ENCODE results near the gene NABP2. TPM values are rescaled to one million over a fixed set of nuclear protein-coding genes. Genes with fewer than 3 reads are reported as not detected.
"Not testable (repeated sequence)": the region's sequence is repeated elsewhere in the genome, so short reads cannot be mapped to it uniquely, and the experiment has no call there.

NABP2 gene
- total RNA-seq, 1 donor from 2014 or later = 10.8 TPM

GRCh38 chr12:56243731-56244181 lies 19.6 kb downstream of the NABP2 start:
- DNase-seq (ENCODE audit: low spot score) = no peak

DNA sequence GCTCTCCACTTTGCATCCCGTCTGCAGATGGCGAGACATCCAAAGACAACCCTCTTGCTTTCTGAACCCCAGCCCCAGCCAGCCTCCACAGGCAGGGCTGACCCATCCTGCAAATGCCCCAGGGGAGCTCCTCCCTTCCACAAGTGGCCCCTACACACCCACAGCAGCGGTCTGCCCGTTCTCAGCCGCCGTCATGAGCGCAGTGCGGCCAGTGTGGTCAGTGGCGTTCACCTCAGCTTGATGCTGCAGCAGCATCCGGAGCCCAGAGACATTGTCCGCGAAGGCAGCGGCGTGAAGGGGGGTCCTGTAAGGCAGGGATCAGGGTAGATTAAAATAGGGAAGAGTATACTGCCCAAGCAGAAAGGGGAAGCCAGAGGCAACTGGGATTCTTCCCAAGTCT lies 20.4 kb downstream of the NABP2 start:
- no peak for DNase-seq (ENCODE audit: low spot score)

DNA sequence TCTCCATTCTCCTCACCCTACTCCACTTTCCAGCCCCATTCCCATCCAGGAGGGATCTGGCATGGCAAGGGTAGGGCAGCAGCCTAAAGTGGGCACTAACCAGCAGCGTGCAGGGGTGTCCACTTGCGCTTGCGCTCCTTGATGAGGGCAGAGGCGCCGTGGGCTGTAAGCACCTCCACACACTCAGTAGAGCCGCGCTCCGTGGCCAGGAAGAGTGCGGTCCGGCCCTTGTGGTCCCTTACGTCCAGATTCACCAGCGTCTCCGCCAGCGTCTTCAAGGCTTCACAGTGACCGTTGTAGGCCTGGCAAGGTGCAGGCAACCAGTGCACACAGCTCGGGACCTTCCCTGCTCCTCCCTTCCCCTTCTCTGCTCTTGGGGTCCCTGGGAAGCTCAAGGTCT lies 23.8 kb downstream of the NABP2 start:
- DNase-seq (ENCODE audit: low spot score) = no peak

- DNase-seq (ENCODE audit: low spot score) = no peak
These were observed 24.6 kb downstream of the NABP2 start for GRCh38 chr12:56248711-56249110.

DNA sequence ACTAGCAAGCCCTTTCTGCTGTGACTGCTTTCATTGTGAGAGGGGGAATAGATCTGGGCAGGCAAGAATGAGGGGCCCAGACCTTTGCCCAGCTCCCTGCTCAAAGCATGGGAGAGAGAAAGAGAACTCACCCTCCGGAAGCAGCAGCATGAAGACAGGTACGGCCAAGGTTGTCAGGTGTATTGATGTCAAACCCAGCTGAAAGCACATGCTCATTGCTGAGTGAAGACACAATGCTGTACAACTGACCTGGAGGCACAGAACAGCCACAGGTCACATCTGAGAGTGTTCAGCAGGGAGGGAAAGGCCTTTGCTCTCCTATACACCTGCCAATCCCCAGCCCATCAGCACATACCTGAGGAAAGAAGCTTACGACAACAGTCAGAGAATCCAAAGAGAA lies 28.5 kb downstream of the NABP2 start:
- DNase-seq (ENCODE audit: low spot score) = no peak

GRCh38 chr12:56253091-56253490 lies 28.9 kb downstream of the NABP2 start:
- DNase-seq (ENCODE audit: low spot score) = no peak

- no peak for DNase-seq (ENCODE audit: low spot score)
These were observed 31.5 kb downstream of the NABP2 start for GRCh38 chr12:56255671-56256070.

- DNase-seq (ENCODE audit: low spot score) = no peak
These were observed 32.3 kb downstream of the NABP2 start for GRCh38 chr12:56256326-56256960.

- DNase-seq (ENCODE audit: low spot score) = no peak
These were observed 32.9 kb downstream of the NABP2 start for GRCh38 chr12:56257071-56257470.

- peak; percentile 22 for DNase-seq (ENCODE audit: low spot score)
These were observed 33.4 kb downstream of the NABP2 start for GRCh38 chr12:56257491-56258067.

DNA sequence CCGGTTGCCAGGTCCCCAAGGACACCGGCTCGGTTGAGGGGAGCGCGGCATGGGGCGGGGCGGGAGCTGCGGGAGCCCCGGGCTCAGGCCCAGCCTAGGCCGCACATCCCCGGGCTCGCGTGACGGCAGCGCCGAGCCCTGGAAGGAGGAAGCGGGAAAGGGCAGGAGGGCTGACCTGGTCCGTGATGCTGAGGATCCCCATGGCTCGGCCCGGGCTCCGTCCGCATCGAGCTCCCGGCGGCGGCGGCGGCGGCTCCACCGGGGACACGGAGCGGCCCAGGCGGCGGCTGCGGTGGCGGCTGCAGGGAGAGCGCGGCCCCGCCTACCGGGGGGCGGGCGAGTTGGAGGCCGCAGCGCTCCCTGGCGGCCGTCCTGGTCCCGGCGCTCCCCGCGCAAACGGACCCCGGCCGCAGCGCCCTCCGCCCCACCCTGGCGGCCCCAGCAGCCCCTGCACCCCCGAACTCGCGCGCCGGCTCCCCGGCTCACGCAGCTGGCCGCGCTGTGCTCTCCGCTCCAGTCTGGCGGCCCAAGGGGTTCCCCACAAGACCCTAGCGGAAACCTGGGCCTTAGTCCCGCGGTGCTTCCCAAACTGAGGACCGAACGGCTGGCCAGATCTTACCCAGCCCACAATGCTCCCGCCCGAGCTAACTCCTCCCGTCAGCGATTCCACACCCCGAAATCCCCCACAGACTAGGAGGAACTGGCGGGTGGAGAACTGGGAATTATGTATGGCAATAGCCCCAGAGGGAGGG lies 34.1 kb downstream of the NABP2 start, which contains the start of gene ANKRD52:
TSS of gene ANKRD52 (minus strand) at position 317 of the 752 bp plus-strand sequence. CDS start at position 202, 115 bp downstream.
- peak; percentile 96 for DNase-seq (ENCODE audit: low spot score)

DNA sequence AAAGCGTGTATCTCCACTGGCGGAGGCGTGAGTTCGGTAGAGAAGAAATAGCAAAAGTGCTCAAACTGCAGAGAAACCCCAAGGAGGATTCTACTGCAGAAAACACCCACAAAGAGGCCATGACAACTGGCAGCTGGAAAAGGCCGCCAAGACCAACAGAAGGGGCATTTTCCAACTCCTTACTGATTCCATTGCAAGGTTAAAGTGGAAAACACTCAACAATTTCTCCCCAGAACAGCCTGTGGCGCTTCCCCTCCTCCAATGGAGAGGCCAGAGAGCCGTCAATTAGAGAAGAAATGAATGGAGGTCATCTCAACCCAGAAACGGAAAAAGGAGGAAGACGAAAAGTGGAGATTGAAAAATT lies 34.7 kb downstream of the NABP2 start:
- no peak for DNase-seq (ENCODE audit: low spot score)

DNA sequence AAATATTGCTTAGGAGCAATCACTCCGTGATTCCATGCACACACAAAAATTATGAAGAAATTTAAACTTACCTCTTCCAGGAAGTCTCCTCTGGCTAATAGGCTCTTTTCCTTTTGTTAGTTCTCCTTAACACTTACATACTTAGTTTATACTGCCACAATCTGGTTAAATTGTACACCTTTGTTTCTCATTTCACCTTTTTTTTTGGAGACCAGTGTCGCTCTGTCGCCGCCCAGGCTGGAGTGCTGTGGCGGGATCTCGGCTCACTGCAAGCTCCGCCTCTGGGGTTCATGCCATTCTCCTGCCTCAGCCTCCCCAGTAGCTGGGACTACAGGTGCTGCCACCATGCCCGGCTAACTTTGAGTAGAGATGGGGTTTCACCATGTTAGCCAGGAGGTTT lies 36.2 kb downstream of the NABP2 start:
- no peak for DNase-seq (ENCODE audit: low spot score)

DNA sequence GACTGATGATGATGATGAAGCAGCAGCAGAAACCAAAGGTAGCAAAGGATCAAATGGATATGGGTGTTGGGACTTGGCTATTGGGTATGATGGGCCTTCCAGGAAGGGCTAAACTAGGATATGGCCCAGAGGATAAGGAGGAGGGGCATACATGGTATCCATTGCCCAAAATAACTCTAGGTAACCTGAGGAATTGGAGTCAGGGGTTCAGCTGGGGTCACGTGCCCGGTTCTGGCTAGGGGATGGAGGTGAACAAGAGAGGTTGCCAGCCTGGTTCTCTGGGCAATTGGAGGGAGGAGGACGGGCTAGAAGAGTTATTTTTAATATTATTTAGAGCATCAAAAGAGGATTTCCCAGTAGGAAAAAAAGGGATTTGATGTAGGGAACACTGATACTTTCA lies 36.8 kb downstream of the NABP2 start:
- DNase-seq (ENCODE audit: low spot score) = no peak

- peak; percentile 47 for DNase-seq (ENCODE audit: low spot score)
These were observed 37.5 kb downstream of the NABP2 start for GRCh38 chr12:56261503-56262232.

DNA sequence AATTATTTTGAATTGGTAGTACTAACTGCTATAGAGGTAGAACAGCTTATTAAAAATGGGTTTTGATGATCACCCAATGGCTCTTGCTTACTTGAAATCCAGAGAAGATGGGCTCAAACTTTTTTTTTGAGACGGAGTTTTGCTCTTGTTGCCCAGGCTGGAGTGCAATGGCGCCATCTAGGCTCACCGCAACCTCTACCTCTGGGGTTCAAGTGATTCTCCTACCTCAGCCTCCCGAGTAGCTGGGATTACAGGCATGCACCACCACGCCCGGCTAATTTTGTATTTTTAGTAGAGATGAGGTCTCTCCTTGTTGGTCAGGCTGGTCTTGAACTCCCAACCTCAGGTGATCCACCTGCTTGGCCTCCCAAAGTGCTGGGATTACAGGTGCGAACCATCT lies 38.8 kb downstream of the NABP2 start:
- DNase-seq (ENCODE audit: low spot score) = not testable (repeated sequence)

GRCh38 chr12:56266068-56266692 lies 42.0 kb downstream of the NABP2 start:
- not testable (repeated sequence) for DNase-seq (ENCODE audit: low spot score)

DNA sequence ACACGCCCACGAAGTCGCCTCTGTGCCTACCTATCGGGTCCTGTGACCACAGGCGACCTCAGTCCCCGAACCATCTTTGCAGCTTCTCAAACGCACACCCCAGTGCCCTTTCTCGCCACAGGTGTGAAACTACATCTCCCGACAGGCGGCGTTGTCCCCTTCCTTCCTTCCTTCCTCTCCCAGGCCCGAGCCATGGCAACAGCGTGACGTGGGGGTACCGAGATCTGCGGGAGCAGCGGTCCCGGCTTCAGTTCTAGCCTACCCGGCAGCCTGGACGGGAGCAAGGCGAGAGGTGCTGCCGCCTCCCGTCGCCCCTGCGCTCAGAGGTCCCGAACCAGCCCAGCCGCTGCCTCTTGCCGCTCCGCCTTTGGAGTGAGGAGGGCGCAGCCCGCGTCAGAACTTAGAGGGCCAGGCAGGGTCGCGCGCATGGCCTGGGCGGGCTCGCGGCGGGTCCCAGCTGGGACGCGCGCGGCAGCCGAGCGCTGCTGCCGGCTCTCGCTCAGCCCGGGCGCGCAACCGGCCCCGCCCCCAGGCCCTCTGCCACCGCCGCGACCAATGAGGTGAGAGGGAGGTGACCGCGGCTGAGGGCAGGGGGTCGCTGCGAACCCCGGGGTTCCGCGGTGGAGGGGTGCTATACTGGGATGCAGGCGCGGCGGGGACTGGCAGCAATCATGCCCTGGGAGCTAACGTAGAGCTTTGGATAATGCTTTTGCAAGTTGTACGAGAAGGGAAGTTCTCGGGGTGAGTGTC lies 42.7 kb downstream of the NABP2 start, which contains the start of gene COQ10A:
TSS of gene COQ10A (plus strand) at position 250 of the 750 bp plus-strand sequence. CDS start at position 427, 177 bp downstream.
- DNase-seq (ENCODE audit: low spot score) = peak; percentile 95

GRCh38 chr12:56267443-56268071 lies 43.4 kb downstream of the NABP2 start:
- DNase-seq (ENCODE audit: low spot score) = no peak

DNA sequence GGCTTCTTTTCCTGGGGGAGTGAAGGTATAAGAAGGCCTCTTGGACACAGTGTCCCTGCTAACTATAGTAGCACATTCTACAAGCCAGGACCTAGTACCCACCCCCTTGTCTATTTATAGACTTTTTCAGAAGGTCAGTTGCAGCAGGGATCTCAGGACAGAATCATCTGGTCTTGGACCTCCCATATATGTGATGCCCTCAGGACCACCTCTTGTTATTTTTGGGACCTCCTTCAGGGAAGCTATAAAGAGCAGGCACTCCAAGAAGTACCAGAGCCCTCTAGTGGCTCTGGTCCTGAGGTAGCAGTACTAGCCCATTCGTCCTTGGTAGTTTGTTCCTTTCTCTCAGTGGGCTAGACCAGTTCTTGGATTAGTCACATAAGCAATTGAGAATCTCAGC lies 46.9 kb downstream of the NABP2 start:
- DNase-seq (ENCODE audit: low spot score) = peak; percentile 20

Measured in umbilical cord (tissue), 2 donors.